HG02610 (cell line): ENCODE results near the gene EDAR.

ENCODE experiments used
- ATAC-seq: cut with Tn5 transposase; IDR thresholded peaks from one replicate; pipeline ENCODE4 v1.9.1; 2021; ENCODE audit warnings: mild to moderate bottlenecking, moderate library complexity; ENCODE audit not compliant: unreplicated experiment

The EDAR gene

DNA sequence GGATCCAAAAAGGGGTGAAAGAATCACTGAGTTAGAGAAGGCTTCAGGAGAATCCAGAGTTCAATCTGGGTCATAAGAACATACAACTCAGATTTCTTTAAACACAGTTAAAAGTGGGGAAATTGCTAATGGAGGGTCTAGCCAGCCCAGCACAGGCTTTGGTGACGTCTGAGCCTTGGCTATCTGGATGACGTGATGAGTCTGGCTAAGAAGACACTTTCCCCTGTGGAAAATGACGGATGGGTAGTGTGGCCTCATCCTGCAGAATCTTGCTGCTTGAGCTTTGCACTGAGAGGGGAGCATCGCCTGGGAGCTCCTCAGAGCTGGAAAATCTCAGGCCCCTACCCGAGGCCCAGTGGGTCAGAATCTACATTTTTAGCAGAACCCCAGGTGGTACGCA lies 19.2 kb downstream of the EDAR start:
- ATAC-seq, result no peak

DNA sequence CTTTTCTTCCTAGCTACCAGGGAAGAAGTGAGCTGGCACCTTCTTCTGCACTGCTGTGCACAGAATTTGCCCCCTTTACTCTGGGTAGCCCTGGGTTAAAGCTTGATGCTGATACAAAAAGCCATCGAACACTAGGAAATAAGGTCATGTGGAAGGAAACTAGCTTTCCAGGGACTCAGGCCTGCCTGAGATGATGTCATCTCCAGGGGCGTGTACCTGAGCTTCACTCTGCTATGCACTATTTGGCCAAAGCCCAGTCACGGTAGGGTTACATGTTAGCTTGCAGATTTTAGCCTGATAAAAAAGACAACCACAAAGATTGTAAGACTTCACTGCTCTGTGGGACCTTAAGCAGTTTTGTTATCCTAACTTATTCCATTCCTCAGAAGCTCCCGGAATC lies 20.4 kb downstream of the EDAR start:
- ATAC-seq, result no peak

GRCh38 chr2:108967757-108968156 lies 21.3 kb downstream of the EDAR start:
- ATAC-seq, result no peak

GRCh38 chr2:108965540-108966289 lies 23.3 kb downstream of the EDAR start:
- no peak for ATAC-seq

DNA sequence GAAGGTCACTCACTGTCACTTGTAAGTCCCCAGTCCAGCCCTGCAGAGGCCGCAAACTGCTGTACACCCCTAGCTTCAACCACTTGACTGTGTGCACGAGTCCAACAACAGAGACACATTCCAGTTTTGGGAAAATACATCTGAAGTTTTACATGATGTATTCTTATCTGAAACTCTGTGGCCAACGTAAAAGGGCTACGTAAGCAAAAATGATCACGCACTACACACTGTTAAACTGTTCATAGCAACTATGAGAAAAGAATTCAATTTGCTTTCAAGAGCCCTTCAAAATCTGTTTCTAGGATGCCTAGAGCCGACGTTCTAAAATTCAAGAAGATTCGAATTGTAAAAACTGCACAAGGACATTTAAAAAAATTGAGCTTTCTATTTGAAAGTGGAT lies 26.0 kb downstream of the EDAR start:
- ATAC-seq, result no peak

GRCh38 chr2:108961796-108962195 lies 27.2 kb downstream of the EDAR start:
- no peak for ATAC-seq

DNA sequence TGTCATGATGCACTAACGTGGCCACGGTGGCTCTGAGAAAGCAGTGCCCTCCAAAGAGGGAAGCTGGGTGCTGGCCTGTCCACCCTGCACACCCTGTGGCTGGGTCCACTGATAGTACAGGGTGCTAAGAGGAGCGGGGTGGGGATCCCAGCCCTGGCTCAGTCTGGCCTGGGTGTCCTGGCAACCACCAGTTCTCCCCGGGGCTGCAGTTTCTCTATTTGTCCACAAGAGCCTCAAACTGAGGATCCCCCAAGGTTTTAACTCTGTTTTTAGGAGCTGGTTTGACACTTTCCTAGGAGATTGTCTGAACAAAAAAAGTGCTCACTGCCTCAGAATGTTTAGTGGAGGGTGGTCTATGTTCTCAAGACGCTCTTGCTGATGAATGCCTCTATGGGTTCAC lies 29.0 kb downstream of the EDAR start:
- ATAC-seq, result no peak

- no peak for ATAC-seq
These were observed 29.6 kb downstream of the EDAR start for GRCh38 chr2:108959401-108959800.

DNA sequence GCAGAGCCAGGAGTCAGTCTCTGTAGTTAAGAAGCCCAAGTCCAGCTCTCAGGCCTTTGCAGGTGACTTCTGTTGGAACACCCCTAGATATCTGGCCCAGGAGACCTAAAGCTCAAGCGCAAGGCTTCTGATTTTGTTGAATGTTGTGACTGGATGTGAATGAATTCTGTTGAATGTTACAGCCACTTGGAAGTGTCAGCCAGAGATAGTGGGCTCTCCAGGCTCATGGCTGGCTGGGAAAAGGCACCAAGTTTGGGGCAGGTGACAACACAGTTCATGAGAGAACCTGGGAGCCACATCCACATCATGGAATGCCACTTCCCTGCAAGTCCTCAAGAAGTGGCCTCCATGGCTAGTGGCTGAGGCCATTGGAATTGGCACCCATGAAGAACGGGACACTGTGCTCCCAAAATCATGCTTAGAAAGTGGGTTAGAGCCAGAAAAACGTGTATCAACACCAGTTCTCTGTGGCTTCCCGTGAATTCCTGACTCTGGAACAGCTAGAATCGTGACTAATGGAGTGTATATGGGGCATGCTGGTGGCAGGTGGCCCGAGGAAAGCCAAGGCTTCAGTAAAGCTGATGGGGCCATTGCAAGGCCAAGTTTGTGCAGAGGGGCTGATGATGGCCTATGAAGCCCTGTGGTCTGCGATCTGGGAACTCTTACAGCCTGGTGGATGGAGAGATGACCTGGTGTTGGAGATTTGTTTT lies 30.2 kb downstream of the EDAR start:
- no peak for ATAC-seq

DNA sequence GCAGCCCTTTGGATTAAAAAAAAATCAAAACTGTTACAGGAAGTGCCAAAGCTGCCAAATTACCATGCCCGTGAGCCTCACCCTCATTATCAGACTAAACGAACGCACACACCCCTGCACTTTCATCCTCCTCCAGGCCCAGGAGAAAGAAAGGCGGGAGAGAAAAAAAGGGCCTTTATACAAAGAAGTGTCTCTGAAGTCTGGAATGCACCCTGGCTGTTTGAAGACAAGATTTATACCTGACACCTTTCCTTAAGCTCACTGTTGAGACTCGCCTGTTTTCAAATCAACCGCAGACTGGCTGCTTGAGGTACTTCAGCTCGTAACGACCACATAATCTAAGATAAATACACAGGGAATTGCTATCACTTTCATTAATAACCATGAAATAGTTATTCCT lies 31.0 kb downstream of the EDAR start:
- no peak for ATAC-seq

- no peak for ATAC-seq
These were observed 32.6 kb downstream of the EDAR start for GRCh38 chr2:108956375-108956774.

DNA sequence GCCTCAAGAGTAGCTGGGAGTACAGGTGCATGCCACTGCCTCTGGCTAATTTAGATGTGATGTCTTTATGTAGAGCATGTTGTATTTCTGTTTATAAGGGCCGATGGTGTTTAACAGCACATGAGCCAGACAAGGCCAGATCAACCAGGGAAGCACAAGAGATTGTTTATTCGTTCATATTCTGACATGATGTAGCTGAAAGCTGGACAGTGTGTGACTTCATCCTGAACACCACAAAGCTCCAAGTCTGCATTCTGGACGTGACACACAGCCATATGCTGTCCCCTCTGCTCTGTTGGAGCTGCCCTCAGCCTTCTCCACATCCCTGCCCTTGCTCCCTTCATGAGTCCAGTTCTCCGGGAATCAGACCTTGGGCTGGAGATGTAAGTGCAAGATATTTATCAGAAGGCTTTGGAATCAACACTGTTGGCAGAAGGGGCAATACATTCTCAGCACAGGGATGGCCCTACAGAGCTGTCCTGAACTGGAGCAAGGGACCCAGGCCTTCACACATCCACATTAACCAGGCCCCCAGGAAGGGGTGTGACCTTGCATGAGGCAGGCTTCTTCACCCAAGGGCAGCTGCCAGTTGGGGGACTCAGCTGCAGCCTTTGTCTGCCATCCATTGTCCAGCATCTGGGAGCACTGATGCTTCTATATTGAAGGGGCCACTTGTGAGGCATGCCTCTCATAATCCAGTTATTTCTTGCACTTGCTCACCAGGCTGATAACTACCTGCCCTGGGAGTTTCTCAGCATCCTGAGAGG lies 38.5 kb downstream of the EDAR start:
- ATAC-seq, result no peak

GRCh38 chr2:108949316-108950239 lies 39.4 kb downstream of the EDAR start:
- ATAC-seq, result no peak

DNA sequence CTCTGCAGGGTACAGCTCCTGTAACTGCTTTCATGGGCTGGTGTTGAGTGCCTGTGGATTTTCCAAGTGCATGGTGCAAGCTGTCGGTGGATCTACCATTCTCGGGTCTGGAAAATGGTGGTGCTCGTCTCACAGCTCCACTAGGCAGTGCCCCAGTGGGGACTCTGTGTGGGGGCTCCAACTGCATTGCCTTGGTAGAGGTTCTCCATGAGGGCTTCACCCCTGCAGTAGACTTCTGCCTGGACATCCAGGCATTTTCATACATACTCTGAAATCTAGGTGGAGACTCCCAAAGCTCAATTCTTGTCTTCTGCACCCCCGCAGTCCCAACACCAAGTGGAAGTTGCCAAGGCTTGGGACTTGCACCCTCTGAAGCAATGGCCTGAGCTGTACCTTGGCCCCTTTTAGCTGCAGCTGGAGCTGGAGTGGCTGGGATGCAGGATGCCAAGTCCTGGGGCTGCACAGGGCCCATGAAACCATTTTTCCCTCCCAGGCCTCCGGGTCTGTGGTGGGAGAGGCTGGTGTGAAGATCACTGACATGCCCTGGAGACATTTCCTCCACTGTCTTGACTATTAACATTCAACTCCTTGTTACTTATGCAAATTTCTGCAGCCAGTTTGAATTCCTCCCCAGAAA lies 41.6 kb downstream of the EDAR start:
- ATAC-seq, result no peak

DNA sequence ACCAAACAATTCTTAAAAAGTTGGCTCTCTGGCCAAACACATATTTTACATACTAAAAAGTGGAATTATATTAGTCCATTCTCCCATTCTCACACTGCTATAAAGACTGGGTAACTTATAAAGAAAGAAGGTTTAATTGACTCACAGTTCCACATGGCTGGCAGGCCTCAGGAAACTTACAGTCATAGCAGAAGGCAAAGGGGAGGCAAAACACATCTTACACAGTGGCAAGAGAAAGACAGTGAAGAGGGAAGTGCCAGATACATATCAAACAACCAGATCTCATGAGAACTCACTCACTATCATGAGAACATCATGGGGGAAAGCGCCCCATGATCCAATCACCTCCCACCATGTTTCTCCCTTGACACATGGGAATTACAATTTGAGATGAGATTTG lies 42.6 kb downstream of the EDAR start:
- ATAC-seq, result no peak

- ATAC-seq, result no peak
These were observed 43.1 kb downstream of the EDAR start for GRCh38 chr2:108945969-108946368.

- no peak for ATAC-seq
These were observed 44.3 kb downstream of the EDAR start for GRCh38 chr2:108944601-108945331.

- no peak for ATAC-seq
These were observed 45.3 kb downstream of the EDAR start for GRCh38 chr2:108943751-108944150.

- no peak for ATAC-seq
These were observed 46.1 kb downstream of the EDAR start for GRCh38 chr2:108942888-108943287.
